HEK293 (cell line): ENCODE measurements around the gene SERF2.
A peak's percentile ranks its signal among the peaks of the same experiment; 100 is the strongest.

Experiments
- CTCF ChIA-PET: fragments of 350-600 bp; formaldehyde crosslinking; extraction: SDS; loops from one replicate; lab custom pipeline; 2021; ENCODE audit warnings: antibody characterized with exemption; lab: Yijun Ruan, JAX
- POLR2A ChIA-PET: fragments of 300-600 bp; formaldehyde crosslinking; extraction: SDS; loops from one replicate; lab custom pipeline; 2020; ENCODE audit warnings: antibody characterized with exemption, inconsistent platforms; lab: Yijun Ruan, JAX
- H3K27ac ChIP-seq: fragments of 200-500 bp; sonication (Bioruptor generic); 2 replicates; pipeline ENCODE4 v1.5.1; 2014; ENCODE audit warnings: low read depth, low read length, control low read depth, inconsistent platforms; ENCODE audit errors: extremely low read depth
- H3K36me3 ChIP-seq, 2 experiments: fragments of 200-500 bp in 1 of 2; sonication (Bioruptor generic) in 1 of 2; 1 replicate in 1 of 2; 2 replicates in 1 of 2; pipeline ENCODE4 v1.5.1; 2014 to 2017; ENCODE audit warnings: inconsistent platforms in 2 of 2, low read length in 2 of 2; ENCODE audit not compliant: control insufficient read depth in 2 of 2, insufficient read depth in 1 of 2
- H3K4me1 ChIP-seq: fragments of 200-500 bp; sonication (Bioruptor generic); 2 replicates; pipeline ENCODE4 v1.5.1; 2014; ENCODE audit warnings: mild to moderate bottlenecking, low read length, inconsistent platforms; ENCODE audit not compliant: control insufficient read depth, insufficient read depth
- H3K4me3 ChIP-seq: 2 replicates; pipeline ENCODE4 v1.5.1; 2011; ENCODE audit warnings: low read depth, mild to moderate bottlenecking, control low read depth, low read length, moderate library complexity
- H3K9me3 ChIP-seq: fragments of 200-500 bp; sonication (Bioruptor generic); 2 replicates; pipeline ENCODE4 v1.5.1; 2014; ENCODE audit warnings: low read depth, low read length, inconsistent platforms; ENCODE audit not compliant: control insufficient read depth, insufficient read depth
- EGR2 ChIP-seq: fragments of 450-650 bp; formaldehyde crosslinking; IDR thresholded peaks from 2 replicates; pipeline ENCODE4 v1.5.1; 2016; ENCODE audit warnings: low read depth, missing biosample characterization, missing genetic modification characterization
- KLF9 ChIP-seq: fragments of 450-650 bp; formaldehyde crosslinking; IDR thresholded peaks from 2 replicates; pipeline ENCODE4 v1.5.1; 2016; ENCODE audit warnings: missing biosample characterization, missing genetic modification characterization, low read depth
- MZF1 ChIP-seq: fragments of 450-650 bp; formaldehyde crosslinking; IDR thresholded peaks from 2 replicates; pipeline ENCODE4 v1.5.1; 2017; ENCODE audit warnings: missing biosample characterization, missing genetic modification characterization, borderline replicate concordance
- OSR2 ChIP-seq: fragments of 450-650 bp; formaldehyde crosslinking; IDR thresholded peaks from 2 replicates; pipeline ENCODE4 v1.5.1; 2016; ENCODE audit warnings: missing biosample characterization, missing genetic modification characterization
- RBAK ChIP-seq: fragments of 450-650 bp; formaldehyde crosslinking; IDR thresholded peaks from 2 replicates; pipeline ENCODE4 v1.5.1; 2016; ENCODE audit warnings: missing biosample characterization, missing genetic modification characterization
- SCRT1 ChIP-seq: fragments of 450-650 bp; formaldehyde crosslinking; IDR thresholded peaks from 2 replicates; pipeline ENCODE4 v1.5.1; 2016; ENCODE audit warnings: missing biosample characterization, missing genetic modification characterization, borderline replicate concordance
- TCF7L2 ChIP-seq: IDR thresholded peaks from 2 replicates; pipeline ENCODE4 v1.6.1; 2011; ENCODE audit warnings: low read depth, mild to moderate bottlenecking, inconsistent platforms, low read length, moderate library complexity, borderline replicate concordance
- TSHZ1 ChIP-seq: fragments of 450-650 bp; formaldehyde crosslinking; IDR thresholded peaks from 2 replicates; pipeline ENCODE4 v1.5.1; 2016; ENCODE audit warnings: missing biosample characterization, missing genetic modification characterization, borderline replicate concordance
- ZFHX2 ChIP-seq: fragments of 450-650 bp; formaldehyde crosslinking; conservative IDR thresholded peaks from 2 replicates; pipeline ENCODE4 v1.5.1; 2016; ENCODE audit warnings: missing biosample characterization, missing genetic modification characterization
- ZIC2 ChIP-seq: fragments of 450-650 bp; formaldehyde crosslinking; IDR thresholded peaks from 2 replicates; pipeline ENCODE4 v1.5.1; 2016; ENCODE audit warnings: missing biosample characterization, missing genetic modification characterization
- ZNF10 ChIP-seq: fragments of 450-650 bp; formaldehyde crosslinking; IDR thresholded peaks from 2 replicates; pipeline ENCODE4 v1.5.1; 2017; ENCODE audit warnings: missing biosample characterization, missing genetic modification characterization
- ZNF121 ChIP-seq: fragments of 450-650 bp; formaldehyde crosslinking; IDR thresholded peaks from 2 replicates; pipeline ENCODE4 v1.5.1; 2016; ENCODE audit warnings: missing biosample characterization, missing genetic modification characterization
- ZNF350 ChIP-seq: fragments of 450-650 bp; formaldehyde crosslinking; IDR thresholded peaks from 2 replicates; pipeline ENCODE4 v1.5.0; 2017; ENCODE audit warnings: missing biosample characterization, mild to moderate bottlenecking, missing genetic modification characterization
- ZNF37A ChIP-seq: fragments of 450-650 bp; IDR thresholded peaks from 2 replicates; pipeline ENCODE4 v1.5.1; 2018; ENCODE audit warnings: missing biosample characterization, missing genetic modification characterization
- ZNF510 ChIP-seq: fragments of 450-650 bp; formaldehyde crosslinking; IDR thresholded peaks from 2 replicates; pipeline ENCODE4 v1.5.1; 2018; ENCODE audit warnings: mild to moderate bottlenecking, missing genetic modification characterization, missing biosample characterization; ENCODE audit not compliant: insufficient replicate concordance
- ZNF555 ChIP-seq: fragments of 450-650 bp; formaldehyde crosslinking; conservative IDR thresholded peaks from 2 replicates; pipeline ENCODE4 v1.5.1; 2017; ENCODE audit warnings: missing biosample characterization, mild to moderate bottlenecking, missing genetic modification characterization, inconsistent platforms
- ZNF610 ChIP-seq: fragments of 450-650 bp; formaldehyde crosslinking; IDR thresholded peaks from 2 replicates; pipeline ENCODE4 v1.5.1; 2016; ENCODE audit warnings: missing biosample characterization, missing genetic modification characterization, borderline replicate concordance
- ZNF621 ChIP-seq: fragments of 450-650 bp; formaldehyde crosslinking; IDR thresholded peaks from 2 replicates; pipeline ENCODE4 v1.5.1; 2017; ENCODE audit warnings: missing biosample characterization, missing genetic modification characterization
- ZNF623 ChIP-seq: fragments of 450-650 bp; formaldehyde crosslinking; IDR thresholded peaks from 2 replicates; pipeline ENCODE4 v1.5.1; 2016; ENCODE audit warnings: missing biosample characterization, missing genetic modification characterization
- ZNF670 ChIP-seq: fragments of 450-650 bp; formaldehyde crosslinking; IDR thresholded peaks from 2 replicates; pipeline ENCODE4 v1.5.1; 2016; ENCODE audit warnings: missing biosample characterization, missing genetic modification characterization, low read depth
- ZNF76 ChIP-seq: fragments of 450-650 bp; formaldehyde crosslinking; IDR thresholded peaks from 2 replicates; pipeline ENCODE4; 2016; ENCODE audit warnings: low read depth, missing biosample characterization, missing genetic modification characterization, borderline replicate concordance
- TF ChIP-seq, protein P1 (sequence below): fragments of 450-650 bp; formaldehyde crosslinking; IDR thresholded peaks from 2 replicates; pipeline ENCODE4 v1.5.1; 2016; ENCODE audit warnings: missing biosample characterization, missing genetic modification characterization, low read depth
- TF ChIP-seq, protein P2 (sequence below): fragments of 450-650 bp; formaldehyde crosslinking; IDR thresholded peaks from 2 replicates; pipeline ENCODE4 v1.5.1; 2016; ENCODE audit warnings: missing biosample characterization, missing genetic modification characterization
- TF ChIP-seq, protein P3 (sequence below): fragments of 450-650 bp; formaldehyde crosslinking; IDR thresholded peaks from 2 replicates; pipeline ENCODE4; 2016; ENCODE audit warnings: missing biosample characterization, missing genetic modification characterization

SERF2 gene

GRCh38 chr15:43792761-43793476 is 799 bp downstream of the SERF2 start:
- POLR2A ChIA-PET, result interaction anchor here (2.0 kb wide), 1 partner anchor 32 kb away, joined by 12 read pairs; the partner anchor contains the start of gene MFAP1
- Histone ChIP-seq H3K36me3 (peaks cover 0 to 43% of the 10 kb centered on the region in 2 experiments; a peak in 1 of 3 replicates), H3K9me3 (no peaks in the 10 kb centered on the region), H3K4me3 (peak overlapping the region; percentile 97), H3K27ac (peak overlapping the region; percentile 60; the same call in 1 of the 2 replicates), H3K4me1 (no peaks in the 10 kb centered on the region)
- TF ChIP-seq TCF7L2 (no peak), EGR2 (tag by site-specific recombination) (peak; percentile 46; the same call in 1 of the 2 replicates), ZNF10 (tag by site-specific recombination) (no peak), ZFHX2 (0 out of 2 replicates have a peak, but pooled peaks have one; percentile 45)
- CTCF ChIA-PET, result interaction anchor here (0.5 to 1.0 kb wide), 2 partner anchors 16 to 485 kb away, joined by 4 read pairs; partner anchors contain the start of gene ELL3

GRCh38 chr15:43793647-43794046 is 1.5 kb downstream of the SERF2 start:
- Histone ChIP-seq H3K9me3 (no peaks in the 10 kb centered on the region), H3K4me3 (no peak overlapping the region), H3K36me3 (peaks cover 0 to 46% of the 10 kb centered on the region in 2 experiments; a peak in 1 of 3 replicates), H3K4me1 (0 out of 2 replicates have a peak, but pooled peaks cover 3% of the 10 kb centered on the region), H3K27ac (no peak overlapping the region)
- ChIA-PET POLR2A (no interaction called here), CTCF (interaction anchor here (1.0 kb wide), 1 partner anchor 17 kb away, joined by 4 read pairs; the partner anchor contains the start of gene ELL3)
- no peak for TF ChIP-seq RBAK
- TF ChIP-seq KLF9, result no peak
- TF ChIP-seq ZNF555 (tag by site-specific recombination), result no peak
- TF ChIP-seq ZNF350 (tag by site-specific recombination), result no peak
- no peak for TF ChIP-seq TSHZ1 (tag by site-specific recombination)
- no peak for TF ChIP-seq ZNF76 (tag by site-specific recombination)
- TF ChIP-seq, protein P1, sequence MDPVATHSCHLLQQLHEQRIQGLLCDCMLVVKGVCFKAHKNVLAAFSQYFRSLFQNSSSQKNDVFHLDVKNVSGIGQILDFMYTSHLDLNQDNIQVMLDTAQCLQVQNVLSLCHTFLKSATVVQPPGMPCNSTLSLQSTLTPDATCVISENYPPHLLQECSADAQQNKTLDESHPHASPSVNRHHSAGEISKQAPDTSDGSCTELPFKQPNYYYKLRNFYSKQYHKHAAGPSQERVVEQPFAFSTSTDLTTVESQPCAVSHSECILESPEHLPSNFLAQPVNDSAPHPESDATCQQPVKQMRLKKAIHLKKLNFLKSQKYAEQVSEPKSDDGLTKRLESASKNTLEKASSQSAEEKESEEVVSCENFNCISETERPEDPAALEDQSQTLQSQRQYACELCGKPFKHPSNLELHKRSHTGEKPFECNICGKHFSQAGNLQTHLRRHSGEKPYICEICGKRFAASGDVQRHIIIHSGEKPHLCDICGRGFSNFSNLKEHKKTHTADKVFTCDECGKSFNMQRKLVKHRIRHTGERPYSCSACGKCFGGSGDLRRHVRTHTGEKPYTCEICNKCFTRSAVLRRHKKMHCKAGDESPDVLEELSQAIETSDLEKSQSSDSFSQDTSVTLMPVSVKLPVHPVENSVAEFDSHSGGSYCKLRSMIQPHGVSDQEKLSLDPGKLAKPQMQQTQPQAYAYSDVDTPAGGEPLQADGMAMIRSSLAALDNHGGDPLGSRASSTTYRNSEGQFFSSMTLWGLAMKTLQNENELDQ, result no peak
- TF ChIP-seq ZNF610, result no peak
- no peak for TF ChIP-seq ZIC2 (tag by site-specific recombination)
- no peak for TF ChIP-seq ZNF623
- TF ChIP-seq, protein P2, sequence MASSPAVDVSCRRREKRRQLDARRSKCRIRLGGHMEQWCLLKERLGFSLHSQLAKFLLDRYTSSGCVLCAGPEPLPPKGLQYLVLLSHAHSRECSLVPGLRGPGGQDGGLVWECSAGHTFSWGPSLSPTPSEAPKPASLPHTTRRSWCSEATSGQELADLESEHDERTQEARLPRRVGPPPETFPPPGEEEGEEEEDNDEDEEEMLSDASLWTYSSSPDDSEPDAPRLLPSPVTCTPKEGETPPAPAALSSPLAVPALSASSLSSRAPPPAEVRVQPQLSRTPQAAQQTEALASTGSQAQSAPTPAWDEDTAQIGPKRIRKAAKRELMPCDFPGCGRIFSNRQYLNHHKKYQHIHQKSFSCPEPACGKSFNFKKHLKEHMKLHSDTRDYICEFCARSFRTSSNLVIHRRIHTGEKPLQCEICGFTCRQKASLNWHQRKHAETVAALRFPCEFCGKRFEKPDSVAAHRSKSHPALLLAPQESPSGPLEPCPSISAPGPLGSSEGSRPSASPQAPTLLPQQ, result no peak
- no peak for TF ChIP-seq ZNF510 (tag by site-specific recombination)
- no peak for TF ChIP-seq OSR2 (tag by site-specific recombination)
- no peak for TF ChIP-seq ZNF670 (tag by site-specific recombination)
- TF ChIP-seq ZNF37A (tag by site-specific recombination), result no peak
- TF ChIP-seq, protein P3, sequence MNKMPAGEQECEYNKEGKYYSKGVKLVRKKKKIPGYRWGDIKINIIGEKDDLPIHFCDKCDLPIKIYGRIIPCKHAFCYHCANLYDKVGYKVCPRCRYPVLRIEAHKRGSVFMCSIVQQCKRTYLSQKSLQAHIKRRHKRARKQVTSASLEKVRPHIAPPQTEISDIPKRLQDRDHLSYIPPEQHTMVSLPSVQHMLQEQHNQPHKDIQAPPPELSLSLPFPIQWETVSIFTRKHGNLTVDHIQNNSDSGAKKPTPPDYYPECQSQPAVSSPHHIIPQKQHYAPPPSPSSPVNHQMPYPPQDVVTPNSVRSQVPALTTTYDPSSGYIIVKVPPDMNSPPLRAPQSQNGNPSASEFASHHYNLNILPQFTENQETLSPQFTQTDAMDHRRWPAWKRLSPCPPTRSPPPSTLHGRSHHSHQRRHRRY (tag by site-specific recombination), result no peak
- TF ChIP-seq ZNF621 (tag by site-specific recombination), result no peak
- no peak for TF ChIP-seq ZNF121 (tag by site-specific recombination)
- TF ChIP-seq MZF1 (tag by site-specific recombination), result no peak
- no peak for TF ChIP-seq SCRT1
